ENCODE measurements around the gene TCAIM. TPM values are rescaled to one million over a fixed set of nuclear protein-coding genes. Genes with fewer than 3 reads are reported as not detected.
"Not testable (repeated sequence)": the region's sequence is repeated elsewhere in the genome, so short reads cannot be mapped to it uniquely, and the experiment has no call there.

Gene TCAIM
- total and polyA plus RNA-seq, 4 donors: 29.9 to 61.0 (median 37.5) TPM

DNA sequence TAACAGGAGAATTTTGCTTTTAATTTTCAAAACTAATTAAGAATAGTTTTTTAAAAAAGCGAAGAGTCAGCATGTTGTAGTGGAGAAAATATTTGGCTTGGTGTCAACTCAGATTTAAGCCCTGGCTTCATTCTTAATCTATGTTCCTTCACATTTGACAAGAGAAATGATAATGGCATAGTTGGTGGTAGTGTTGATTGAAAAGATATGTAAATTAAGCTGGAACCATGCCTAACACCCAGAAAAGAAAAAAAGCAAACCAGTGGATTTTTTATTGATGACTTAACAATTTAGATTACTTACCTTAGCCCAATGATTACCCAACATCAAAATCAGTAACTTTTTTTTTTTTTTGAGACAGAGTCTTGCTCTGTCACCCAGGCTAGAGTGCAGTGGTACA, 27.4 kb downstream of the TCAIM start:
- no CpG with 5 or more reads among the region's 1 CpG for WGBS (ENCODE audit: insufficient coverage)
- DNase-seq (ENCODE audit: low read depth in 4 of 6, low spot score in 6 of 6): peak in 2 of 6 donors; percentile 16 to 26

DNA sequence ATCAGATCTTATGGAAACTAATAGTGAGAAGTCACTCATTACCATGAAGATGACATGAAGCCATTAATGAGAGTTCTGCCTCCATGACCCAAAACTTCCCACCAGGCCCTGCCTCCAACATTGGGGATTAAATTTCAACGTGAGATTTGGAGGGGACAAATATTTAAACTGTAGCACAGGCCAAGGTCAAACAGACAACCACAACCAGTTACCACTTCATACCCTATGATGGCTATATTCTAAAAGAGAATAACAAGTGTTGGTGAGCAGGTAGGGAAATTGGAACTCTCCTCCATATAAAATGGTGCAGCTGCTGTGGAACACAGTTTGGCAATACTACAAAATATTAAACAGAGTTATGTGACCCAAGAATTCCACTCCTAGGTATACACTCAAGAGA, 36.9 kb downstream of the TCAIM start:
- no peaks in the 10 kb centered on the region for H3K36me3 ChIP-seq (ENCODE audit: control insufficient read depth, insufficient read depth, low read length)
- H3K9me3 ChIP-seq (ENCODE audit: control insufficient read depth, insufficient read depth, low read length): no peaks in the 10 kb centered on the region
- H3K4me3 ChIP-seq (ENCODE audit: low read depth, low read length): no peak overlapping the region
- no peaks in the 10 kb centered on the region for H3K4me1 ChIP-seq (ENCODE audit: control insufficient read depth, insufficient read depth, low read length)
- H3K27ac ChIP-seq (ENCODE audit: low read depth, low read length): no peak overlapping the region
- DNase-seq (ENCODE audit: low read depth in 4 of 6, low spot score in 6 of 6): no peak
- WGBS (ENCODE audit: insufficient coverage): no CpG with 5 or more reads among the region's 1 CpG
- no peaks in the 10 kb centered on the region for H3K27me3 ChIP-seq (ENCODE audit: control insufficient read depth, insufficient read depth, low read length)

More for the DNA sequence above, 27.4 kb downstream of the TCAIM start:
- H3K4me3 ChIP-seq (ENCODE audit: low read depth, low read length): no peak overlapping the region
- no peaks in the 10 kb centered on the region for H3K27me3 ChIP-seq (ENCODE audit: control insufficient read depth, insufficient read depth, low read length)
- H3K27ac ChIP-seq (ENCODE audit: low read depth, low read length): no peak overlapping the region
- H3K36me3 ChIP-seq (ENCODE audit: control insufficient read depth, insufficient read depth, low read length): peaks cover 2% of the 10 kb centered on the region
- H3K9me3 ChIP-seq (ENCODE audit: control insufficient read depth, insufficient read depth, low read length): no peaks in the 10 kb centered on the region
- H3K4me1 ChIP-seq (ENCODE audit: control insufficient read depth, insufficient read depth, low read length): no peaks in the 10 kb centered on the region

DNA sequence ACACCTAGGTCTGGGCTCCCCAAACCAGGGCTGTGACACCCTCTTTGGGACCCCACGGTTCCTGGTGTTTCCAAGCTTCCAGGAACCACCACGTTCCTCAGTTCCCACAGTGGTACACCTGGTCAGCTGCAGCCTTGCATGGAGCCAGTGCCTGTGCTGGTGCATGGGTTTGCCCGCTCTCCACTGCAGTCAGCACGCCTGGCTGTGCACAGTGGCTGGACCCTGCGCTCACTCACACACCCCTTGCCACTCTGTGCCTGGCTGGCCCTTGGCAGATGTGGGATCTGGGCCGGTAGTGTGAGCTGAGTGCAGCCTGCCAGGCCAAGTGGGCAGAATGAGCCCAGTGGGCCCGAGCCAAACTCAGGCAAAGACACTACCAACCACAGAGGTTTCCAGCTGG, 48.8 kb downstream of the TCAIM start:
- DNase-seq (ENCODE audit: low read depth in 4 of 6, low spot score in 6 of 6): no peak
- peaks cover 11% of the 10 kb centered on the region for H3K9me3 ChIP-seq (ENCODE audit: control insufficient read depth, insufficient read depth, low read length)
- WGBS (ENCODE audit: insufficient coverage): 99% methylated on average over 5 of the region's 7 CpGs
- no peaks in the 10 kb centered on the region for H3K27me3 ChIP-seq (ENCODE audit: control insufficient read depth, insufficient read depth, low read length)
- no peaks in the 10 kb centered on the region for H3K4me1 ChIP-seq (ENCODE audit: control insufficient read depth, insufficient read depth, low read length)
- H3K4me3 ChIP-seq (ENCODE audit: low read depth, low read length): no peak overlapping the region
- peaks cover 15% of the 10 kb centered on the region for H3K36me3 ChIP-seq (ENCODE audit: control insufficient read depth, insufficient read depth, low read length)
- no peak overlapping the region for H3K27ac ChIP-seq (ENCODE audit: low read depth, low read length)

DNA sequence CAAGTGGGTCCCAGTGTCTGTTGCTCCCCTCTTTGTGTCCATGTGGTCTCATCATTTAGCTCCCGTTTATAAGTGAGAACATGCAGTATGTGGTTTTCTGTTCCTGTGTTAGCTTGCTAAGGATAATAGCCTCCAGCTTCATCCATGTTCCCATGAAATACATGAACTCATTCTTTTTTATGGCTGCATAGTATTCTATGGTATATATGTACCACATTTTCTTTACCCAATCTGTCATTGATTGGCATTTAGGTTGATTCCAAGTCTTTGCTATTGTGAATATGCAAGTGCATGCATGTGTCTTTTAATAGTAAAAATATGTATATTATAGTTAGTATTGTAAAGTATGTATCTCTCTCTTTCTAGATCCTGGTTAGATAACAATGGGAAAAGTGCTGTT, 53.9 kb downstream of the TCAIM start:
- Histone ChIP-seq H3K9me3 (ENCODE audit: control insufficient read depth, insufficient read depth, low read length) (peaks cover 1% of the 10 kb centered on the region), H3K4me1 (ENCODE audit: control insufficient read depth, insufficient read depth, low read length) (no peaks in the 10 kb centered on the region), H3K4me3 (ENCODE audit: low read depth, low read length) (no peak overlapping the region), H3K27ac (ENCODE audit: low read depth, low read length) (no peak overlapping the region), H3K27me3 (ENCODE audit: control insufficient read depth, insufficient read depth, low read length) (no peaks in the 10 kb centered on the region), H3K36me3 (ENCODE audit: control insufficient read depth, insufficient read depth, low read length) (peaks cover 1% of the 10 kb centered on the region)
- no CpG with 5 or more reads among the region's 1 CpG for WGBS (ENCODE audit: insufficient coverage)
- no peak for DNase-seq (ENCODE audit: low read depth in 4 of 6, low spot score in 6 of 6)

GRCh38 chr3:44395714-44396113, 57.1 kb downstream of the TCAIM start:
- no peaks in the 10 kb centered on the region for H3K27me3 ChIP-seq (ENCODE audit: control insufficient read depth, insufficient read depth, low read length)
- 90% methylated on average over 2 of the region's 9 CpGs for WGBS (ENCODE audit: insufficient coverage)

GRCh38 chr3:44396200-44397171, 57.9 kb downstream of the TCAIM start:
- Histone ChIP-seq H3K27ac (ENCODE audit: low read depth, low read length) (no peak overlapping the region), H3K4me1 (ENCODE audit: control insufficient read depth, insufficient read depth, low read length) (no peaks in the 10 kb centered on the region), H3K36me3 (ENCODE audit: control insufficient read depth, insufficient read depth, low read length) (peaks cover 5% of the 10 kb centered on the region), H3K9me3 (ENCODE audit: control insufficient read depth, insufficient read depth, low read length) (no peaks in the 10 kb centered on the region), H3K4me3 (ENCODE audit: low read depth, low read length) (no peak overlapping the region), H3K27me3 (ENCODE audit: control insufficient read depth, insufficient read depth, low read length) (no peaks in the 10 kb centered on the region)
- DNase-seq (ENCODE audit: low read depth in 4 of 6, low spot score in 6 of 6): no peak
- 60% methylated on average over 3 of the region's 9 CpGs for WGBS (ENCODE audit: insufficient coverage)

More at GRCh38 chr3:44395714-44396113, 57.1 kb downstream of the TCAIM start:
- peaks cover 5% of the 10 kb centered on the region for H3K36me3 ChIP-seq (ENCODE audit: control insufficient read depth, insufficient read depth, low read length)
- DNase-seq (ENCODE audit: low read depth in 4 of 6, low spot score in 6 of 6): no peak
- no peaks in the 10 kb centered on the region for H3K9me3 ChIP-seq (ENCODE audit: control insufficient read depth, insufficient read depth, low read length)
- no peaks in the 10 kb centered on the region for H3K4me1 ChIP-seq (ENCODE audit: control insufficient read depth, insufficient read depth, low read length)
- H3K4me3 ChIP-seq (ENCODE audit: low read depth, low read length): no peak overlapping the region
- no peak overlapping the region for H3K27ac ChIP-seq (ENCODE audit: low read depth, low read length)

DNA sequence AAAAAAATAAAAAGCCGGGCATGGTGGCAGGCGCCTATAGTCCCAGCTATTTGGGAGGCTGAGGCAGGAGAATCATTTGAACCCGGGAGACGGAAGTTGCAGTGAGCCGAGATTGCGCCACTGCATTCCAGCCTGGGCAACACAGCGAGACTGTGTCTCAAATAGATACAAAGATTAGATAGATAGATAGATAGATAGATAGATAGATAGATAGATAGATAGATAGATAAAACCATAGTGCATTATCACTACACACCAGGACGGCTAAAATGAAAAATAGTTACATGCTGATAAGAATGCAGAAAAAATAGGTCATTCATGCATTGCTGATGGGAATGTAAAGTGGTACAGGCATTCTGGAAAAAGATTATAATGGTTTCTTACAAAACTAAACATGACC, 59.7 kb downstream of the TCAIM start:
- WGBS (ENCODE audit: insufficient coverage): 100% methylated on average over 4 of the region's 8 CpGs
- not testable (repeated sequence) for H3K27me3 ChIP-seq (ENCODE audit: control insufficient read depth, insufficient read depth, low read length); H3K9me3 ChIP-seq (ENCODE audit: control insufficient read depth, insufficient read depth, low read length); H3K4me1 ChIP-seq (ENCODE audit: control insufficient read depth, insufficient read depth, low read length); H3K4me3 ChIP-seq (ENCODE audit: low read depth, low read length); H3K27ac ChIP-seq (ENCODE audit: low read depth, low read length); DNase-seq (ENCODE audit: low read depth in 4 of 6, low spot score in 6 of 6)
- H3K36me3 ChIP-seq (ENCODE audit: control insufficient read depth, insufficient read depth, low read length): peaks cover 11% of the 10 kb centered on the region

DNA sequence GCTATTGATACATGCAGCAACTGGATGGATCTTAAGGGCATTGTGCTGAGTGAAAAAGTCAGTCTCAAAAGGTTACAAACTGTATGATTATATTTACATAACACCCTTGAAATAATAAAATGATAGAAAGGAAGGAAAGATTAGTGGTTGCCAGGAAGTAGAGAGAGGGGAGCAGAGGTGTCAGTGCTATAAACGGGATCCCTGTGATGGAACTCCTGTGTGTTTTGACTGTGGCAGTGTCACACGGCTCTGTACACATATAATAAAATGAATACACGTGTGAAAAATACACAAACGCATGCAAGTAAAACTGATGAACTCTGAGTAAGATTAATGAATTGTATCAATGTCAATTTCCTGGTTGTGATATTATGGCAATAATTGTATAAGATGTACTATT, 60.3 kb downstream of the TCAIM start:
- Histone ChIP-seq H3K9me3 (ENCODE audit: control insufficient read depth, insufficient read depth, low read length) (no peaks in the 10 kb centered on the region), H3K27me3 (ENCODE audit: control insufficient read depth, insufficient read depth, low read length) (no peaks in the 10 kb centered on the region), H3K27ac (ENCODE audit: low read depth, low read length) (no peak overlapping the region), H3K4me3 (ENCODE audit: low read depth, low read length) (no peak overlapping the region), H3K36me3 (ENCODE audit: control insufficient read depth, insufficient read depth, low read length) (peaks cover 14% of the 10 kb centered on the region), H3K4me1 (ENCODE audit: control insufficient read depth, insufficient read depth, low read length) (no peaks in the 10 kb centered on the region)
- DNase-seq (ENCODE audit: low read depth in 4 of 6, low spot score in 6 of 6): no peak
- WGBS (ENCODE audit: insufficient coverage): 60% methylated on average over 1 of the region's 4 CpGs

DNA sequence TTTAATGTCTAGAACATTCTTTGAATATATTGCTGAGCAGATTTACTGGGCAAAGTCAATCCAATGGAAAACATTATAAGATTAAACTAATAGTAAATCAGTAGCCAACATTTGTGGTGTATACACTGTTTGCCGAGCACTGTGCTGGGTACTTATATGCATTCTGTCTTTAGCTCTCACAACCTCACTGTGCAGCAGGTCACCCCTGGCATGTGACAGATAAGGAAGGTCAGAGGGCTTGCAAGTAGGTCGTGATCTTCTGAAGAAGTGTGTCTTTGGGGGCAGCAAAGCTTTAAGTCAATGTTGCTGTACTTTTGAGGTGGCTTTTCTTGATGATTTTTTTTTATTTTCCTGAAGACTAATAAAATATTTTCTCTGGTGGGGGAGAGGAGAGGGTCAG, 62.2 kb downstream of the TCAIM start:
- no peaks in the 10 kb centered on the region for H3K27me3 ChIP-seq (ENCODE audit: control insufficient read depth, insufficient read depth, low read length)
- peaks cover 20% of the 10 kb centered on the region for H3K36me3 ChIP-seq (ENCODE audit: control insufficient read depth, insufficient read depth, low read length)
- H3K4me3 ChIP-seq (ENCODE audit: low read depth, low read length): no peak overlapping the region
- WGBS (ENCODE audit: insufficient coverage): no CpG with 5 or more reads among the region's 2 CpGs
- H3K27ac ChIP-seq (ENCODE audit: low read depth, low read length): no peak overlapping the region
- no peak for DNase-seq (ENCODE audit: low read depth in 4 of 6, low spot score in 6 of 6)
- no peaks in the 10 kb centered on the region for H3K4me1 ChIP-seq (ENCODE audit: control insufficient read depth, insufficient read depth, low read length)
- no peaks in the 10 kb centered on the region for H3K9me3 ChIP-seq (ENCODE audit: control insufficient read depth, insufficient read depth, low read length)

- no peaks in the 10 kb centered on the region for H3K9me3 ChIP-seq (ENCODE audit: control insufficient read depth, insufficient read depth, low read length)
- H3K4me3 ChIP-seq (ENCODE audit: low read depth, low read length): no peak overlapping the region
- no peaks in the 10 kb centered on the region for H3K27me3 ChIP-seq (ENCODE audit: control insufficient read depth, insufficient read depth, low read length)
- no peaks in the 10 kb centered on the region for H3K4me1 ChIP-seq (ENCODE audit: control insufficient read depth, insufficient read depth, low read length)
- no peak overlapping the region for H3K27ac ChIP-seq (ENCODE audit: low read depth, low read length)
- H3K36me3 ChIP-seq (ENCODE audit: control insufficient read depth, insufficient read depth, low read length): peaks cover 20% of the 10 kb centered on the region
- WGBS (ENCODE audit: insufficient coverage): no CpG with 5 or more reads among the region's 3 CpGs
- no peak for DNase-seq (ENCODE audit: low read depth in 4 of 6, low spot score in 6 of 6)
These were observed 64.0 kb downstream of the TCAIM start for GRCh38 chr3:44402548-44402947.
